ENCODE measurements around the gene MYH14. TPM values are rescaled to one million over a fixed set of nuclear protein-coding genes. Genes with fewer than 3 reads are reported as not detected.

Gene MYH14
- total RNA-seq, 1 donor from 2014 or later, result 113 TPM

GRCh38 chr19:50275577-50276368 lies 72.4 kb downstream of the MYH14 start:
- DNase-seq (no peak), ATAC-seq (no peak)
- Histone ChIP-seq H3K4me1 (no peaks in the 10 kb centered on the region), H3K4me3 (no peak overlapping the region), H3K27me3 (ENCODE audit: low read depth) (no peaks in the 10 kb centered on the region), H3K27ac (no peak overlapping the region), H3K9me3 (no peaks in the 10 kb centered on the region), H3K36me3 (peaks cover 63% of the 10 kb centered on the region)
- TF ChIP-seq CTCF (IDR thresholded peaks at IDR 0.05), result no peak
- intact Hi-C loops (cut with DNase I), result no loop called here

DNA sequence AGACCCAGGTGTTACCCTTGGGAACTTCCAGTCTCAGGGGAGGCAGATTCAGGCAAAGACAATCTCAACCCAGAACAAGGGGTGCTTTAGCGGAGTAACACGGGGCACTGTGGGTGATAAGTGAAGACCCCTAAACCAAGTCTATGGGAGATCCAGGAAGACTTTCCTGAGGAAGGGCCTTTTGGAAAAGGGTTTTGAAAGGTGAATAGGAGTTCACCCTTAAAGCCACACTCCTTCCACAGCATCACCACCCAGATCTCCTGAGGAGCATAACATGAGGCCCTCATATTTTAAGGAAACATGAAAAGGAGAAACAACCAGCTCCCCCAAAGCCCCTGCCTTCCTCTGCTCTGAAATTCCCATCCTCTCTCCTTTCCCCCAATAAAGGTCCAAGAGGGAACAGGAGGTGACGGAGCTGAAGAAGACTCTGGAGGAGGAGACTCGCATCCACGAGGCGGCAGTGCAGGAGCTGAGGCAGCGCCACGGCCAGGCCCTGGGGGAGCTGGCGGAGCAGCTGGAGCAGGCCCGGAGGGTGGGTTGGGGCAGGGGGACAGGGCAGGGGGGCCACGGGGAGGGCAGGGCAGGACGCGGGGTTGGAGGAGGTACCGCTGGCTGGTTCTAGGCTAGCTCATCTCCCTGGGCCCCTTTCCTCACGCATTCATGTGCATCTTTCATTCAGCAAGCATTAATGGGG lies 73.1 kb downstream of the MYH14 start:
- TF ChIP-seq CTCF (IDR thresholded peaks at IDR 0.05), result no peak
- peaks cover 64% of the 10 kb centered on the region for H3K36me3 ChIP-seq
- no peaks in the 10 kb centered on the region for H3K9me3 ChIP-seq
- H3K27ac ChIP-seq, result no peak overlapping the region
- H3K4me1 ChIP-seq, result no peaks in the 10 kb centered on the region
- ATAC-seq, result no peak
- no peaks in the 10 kb centered on the region for H3K27me3 ChIP-seq (ENCODE audit: low read depth)
- DNase-seq, result no peak
- H3K4me3 ChIP-seq, result no peak overlapping the region
- intact Hi-C loops (cut with DNase I), result no loop called here

DNA sequence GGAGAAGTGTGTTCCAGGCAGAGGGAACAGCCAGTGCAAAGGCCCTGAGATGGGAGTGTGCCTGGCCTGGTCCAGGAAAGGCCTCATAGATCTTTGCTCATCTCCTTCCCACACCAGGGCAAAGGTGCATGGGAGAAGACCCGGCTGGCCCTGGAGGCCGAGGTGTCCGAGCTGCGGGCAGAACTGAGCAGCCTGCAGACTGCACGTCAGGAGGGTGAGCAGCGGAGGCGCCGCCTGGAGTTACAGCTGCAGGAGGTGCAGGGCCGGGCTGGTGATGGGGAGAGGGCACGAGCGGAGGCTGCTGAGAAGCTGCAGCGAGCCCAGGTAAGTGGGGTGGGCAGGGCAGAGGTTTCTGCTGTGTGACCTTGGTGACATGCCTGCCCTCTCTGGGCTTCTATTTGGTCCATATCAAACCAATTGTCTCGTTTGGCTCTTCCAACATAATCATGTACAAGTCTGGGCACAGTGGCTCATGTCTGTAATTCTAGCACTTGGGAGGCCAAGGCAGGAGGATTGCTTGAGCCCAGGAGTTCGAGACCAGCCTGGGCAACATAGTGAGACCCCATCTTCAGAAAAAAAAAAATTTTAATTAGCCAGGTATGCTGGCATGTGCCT lies 74.7 kb downstream of the MYH14 start:
- no peak for ATAC-seq
- Histone ChIP-seq H3K4me1 (no peaks in the 10 kb centered on the region), H3K9me3 (no peaks in the 10 kb centered on the region), H3K36me3 (peaks cover 74% of the 10 kb centered on the region), H3K27ac (no peak overlapping the region), H3K4me3 (no peak overlapping the region), H3K27me3 (ENCODE audit: low read depth) (no peaks in the 10 kb centered on the region)
- intact Hi-C loops (cut with DNase I), result no loop called here
- no peak for TF ChIP-seq CTCF (IDR thresholded peaks at IDR 0.05)
- no peak for DNase-seq

GRCh38 chr19:50280074-50280473 lies 76.7 kb downstream of the MYH14 start:
- intact Hi-C loops (cut with DNase I), result no loop called here

More at GRCh38 chr19:50280074-50280473, 76.7 kb downstream of the MYH14 start:
- no peak for TF ChIP-seq CTCF (IDR thresholded peaks at IDR 0.05)
- DNase-seq, result no peak
- Histone ChIP-seq H3K4me1 (no peaks in the 10 kb centered on the region), H3K27me3 (ENCODE audit: low read depth) (no peaks in the 10 kb centered on the region), H3K27ac (no peak overlapping the region), H3K9me3 (no peaks in the 10 kb centered on the region), H3K36me3 (peaks cover 66% of the 10 kb centered on the region), H3K4me3 (no peak overlapping the region)
- ATAC-seq, result no peak

Data from lower lobe of right lung (tissue), 2 donors.